Osteoblast (primary cell): ENCODE results near the gene MLF1. TPM values are rescaled to one million over a fixed set of nuclear protein-coding genes. Genes with fewer than 3 reads are reported as not detected.

Source experiments
- DNase-seq: peaks from one replicate; pipeline ENCODE4 v3.0.0; 2011; ENCODE audit warnings: low spot score, mixed read lengths; ENCODE audit not compliant: insufficient read length; ENCODE audit errors: missing footprints
- H2AFZ ChIP-seq: 2 replicates; pipeline ENCODE4 v1.6.0; 2011; ENCODE audit warnings: mild to moderate bottlenecking, low read length
- H3K27ac ChIP-seq: 2 replicates; pipeline ENCODE4 v1.5.1; 2011; ENCODE audit warnings: mild to moderate bottlenecking, low read depth, low read length, moderate library complexity
- H3K27me3 ChIP-seq: 2 replicates; pipeline ENCODE4 v1.6.0; 2012; ENCODE audit warnings: mild to moderate bottlenecking, control low read depth, inconsistent platforms, low read length, moderate library complexity; ENCODE audit not compliant: insufficient read depth
- H3K36me3 ChIP-seq: 2 replicates; pipeline ENCODE4 v1.5.1; 2011; ENCODE audit warnings: mild to moderate bottlenecking, low read length, control low read depth, moderate library complexity; ENCODE audit not compliant: insufficient read depth
- H3K4me1 ChIP-seq: 2 replicates; pipeline ENCODE4 v1.5.1; 2011; ENCODE audit warnings: mild to moderate bottlenecking, low read length, control low read depth, moderate library complexity; ENCODE audit not compliant: insufficient read depth
- H3K4me2 ChIP-seq: 2 replicates; pipeline ENCODE4 v1.6.0; 2011; ENCODE audit warnings: mild to moderate bottlenecking, low read length; ENCODE audit not compliant: insufficient read depth
- H3K4me3 ChIP-seq: fragments of 200-600 bp; sonication (generic); 3 replicates; pipeline ENCODE4 v1.5.1; 2012; ENCODE audit warnings: mild to moderate bottlenecking, low read length, inconsistent platforms; ENCODE audit not compliant: insufficient read depth
- H3K79me2 ChIP-seq: 2 replicates; pipeline ENCODE4 v1.6.0; 2012; ENCODE audit warnings: mild to moderate bottlenecking, low read length, control low read depth, inconsistent platforms; ENCODE audit not compliant: insufficient read depth
- H3K9me3 ChIP-seq: 2 replicates; pipeline ENCODE4 v1.5.1; 2011; ENCODE audit warnings: low read depth, low read length, control low read depth
- H4K20me1 ChIP-seq: 2 replicates; pipeline ENCODE4 v1.6.0; 2012; ENCODE audit warnings: mild to moderate bottlenecking, low read length, control low read depth; ENCODE audit not compliant: insufficient read depth
- CTCF ChIP-seq: IDR thresholded peaks from 2 replicates; pipeline ENCODE4 v1.5.1; 2011; ENCODE audit warnings: mild to moderate bottlenecking, low read depth, low read length, moderate library complexity; ENCODE audit errors: extremely low read depth
- total RNA-seq: library from RNA; depleted of rRNA; stranded (reverse); fragments of >200 nt; gene quantifications from 2 replicates; pipeline ENCODE4 v1.2.3, GENCODE V29; 2012

MLF1 gene
- total RNA-seq, 1 donor = 14.1 TPM

DNA sequence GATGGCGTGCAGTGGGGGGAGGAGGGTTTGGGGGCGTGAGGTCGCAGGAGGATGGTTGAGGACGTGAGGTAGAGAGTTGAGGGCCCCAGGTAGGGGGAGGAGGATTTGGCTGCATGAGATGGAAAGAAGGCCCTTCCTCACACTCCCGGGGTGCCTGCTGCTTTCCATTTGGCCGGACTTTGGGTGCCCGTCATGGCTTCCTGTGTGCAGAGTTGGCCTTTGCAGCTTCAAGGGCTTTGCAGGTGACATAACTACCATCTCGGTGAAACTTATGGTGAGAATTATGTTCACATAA is 1.7 kb downstream of the MLF1 start:
- Histone ChIP-seq H3K36me3 (no peaks in the 10 kb centered on the region), H2AFZ (no peak overlapping the region), H3K4me1 (peaks cover 9% of the 10 kb centered on the region), H3K27ac (no peak overlapping the region), H4K20me1 (no peaks in the 10 kb centered on the region), H3K4me2 (no peak overlapping the region), H3K9me3 (no peaks in the 10 kb centered on the region), H3K4me3 (no peak overlapping the region), H3K27me3 (peaks cover 3% of the 10 kb centered on the region), H3K79me2 (no peaks in the 10 kb centered on the region)
- DNase-seq = no peak
- TF ChIP-seq CTCF = no peak

DNA sequence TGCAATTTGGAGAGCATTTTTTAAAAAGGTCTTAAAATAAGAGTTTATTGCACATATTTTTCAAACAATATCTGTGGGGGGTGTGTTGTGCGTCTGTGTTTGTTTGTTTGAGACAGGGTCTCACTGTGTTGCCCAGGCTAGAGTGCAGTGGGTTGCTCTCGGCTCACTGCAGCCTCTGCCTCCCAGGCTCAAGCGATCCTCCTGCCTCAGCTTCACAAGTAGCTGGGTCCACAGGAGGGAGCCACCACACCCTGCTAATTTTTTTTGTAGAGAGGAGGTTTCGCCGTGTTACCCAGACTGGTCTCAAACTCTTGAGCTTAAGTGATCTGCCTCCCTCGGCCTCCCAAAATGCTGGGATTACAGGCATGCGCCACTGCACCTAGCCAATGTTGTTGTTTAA is 2.7 kb downstream of the MLF1 start:
- no peak for DNase-seq
- Histone ChIP-seq H3K4me3 (no peak overlapping the region), H3K4me2 (no peak overlapping the region), H3K9me3 (no peaks in the 10 kb centered on the region), H4K20me1 (no peaks in the 10 kb centered on the region), H3K4me1 (peaks cover 9% of the 10 kb centered on the region), H3K36me3 (no peaks in the 10 kb centered on the region), H2AFZ (no peak overlapping the region), H3K27ac (no peak overlapping the region), H3K27me3 (peaks cover 2% of the 10 kb centered on the region), H3K79me2 (no peaks in the 10 kb centered on the region)
- peak; percentile 9 for TF ChIP-seq CTCF

GRCh38 chr3:158574646-158575045 is 3.7 kb downstream of the MLF1 start:
- Histone ChIP-seq H4K20me1 (no peaks in the 10 kb centered on the region), H3K27ac (no peak overlapping the region), H3K4me1 (peaks cover 9% of the 10 kb centered on the region), H3K4me3 (no peak overlapping the region), H3K27me3 (no peaks in the 10 kb centered on the region), H2AFZ (no peak overlapping the region), H3K79me2 (no peaks in the 10 kb centered on the region), H3K9me3 (no peaks in the 10 kb centered on the region), H3K36me3 (no peaks in the 10 kb centered on the region), H3K4me2 (no peak overlapping the region)
- TF ChIP-seq CTCF = no peak
- no peak for DNase-seq

DNA sequence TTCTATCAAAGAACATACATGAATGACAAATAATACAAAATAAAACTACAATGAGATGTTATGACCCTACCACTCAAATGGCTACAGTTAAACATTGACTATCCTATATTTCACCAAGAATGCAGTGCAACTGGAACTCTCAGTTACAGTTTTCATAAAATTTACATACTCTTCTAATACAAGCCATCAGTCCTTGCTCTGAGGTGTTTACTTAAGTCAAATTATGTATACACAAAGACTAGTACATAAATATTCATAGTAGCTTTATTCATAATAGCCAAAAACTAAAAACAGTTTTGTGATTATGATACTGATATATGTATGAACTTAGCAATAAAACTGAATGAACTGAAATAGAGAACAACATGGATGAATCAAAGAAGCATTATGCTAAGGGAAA is 19.2 kb downstream of the MLF1 start:
- Histone ChIP-seq H3K36me3 (no peaks in the 10 kb centered on the region), H3K4me1 (no peaks in the 10 kb centered on the region), H3K4me2 (no peak overlapping the region), H3K27ac (no peak overlapping the region), H3K4me3 (no peak overlapping the region), H4K20me1 (no peaks in the 10 kb centered on the region), H2AFZ (no peak overlapping the region), H3K9me3 (no peaks in the 10 kb centered on the region), H3K27me3 (no peaks in the 10 kb centered on the region), H3K79me2 (no peaks in the 10 kb centered on the region)
- no peak for DNase-seq
- TF ChIP-seq CTCF = no peak
